ENCODE data around the gene EHF. TPM values are rescaled to one million over a fixed set of nuclear protein-coding genes. Genes with fewer than 3 reads are reported as not detected.

EHF gene
- total RNA-seq, 4 donors from 2014 or later = 0.33 to 0.94 (median 0.44) TPM; not detected in 1

- no peak for TF ChIP-seq CTCF (IDR thresholded peaks at IDR 0.05; ENCODE audit: low read depth)
Observed at GRCh38 chr11:34626393-34626792, 5.5 kb downstream of the EHF start.

- no peak for TF ChIP-seq CTCF (IDR thresholded peaks at IDR 0.05; ENCODE audit: low read depth)
Observed at GRCh38 chr11:34627197-34627596, 6.3 kb downstream of the EHF start.

GRCh38 chr11:34629711-34630110 lies 8.8 kb downstream of the EHF start:
- no peak for TF ChIP-seq CTCF (IDR thresholded peaks at IDR 0.05; ENCODE audit: low read depth)

GRCh38 chr11:34630544-34630943 lies 9.7 kb downstream of the EHF start:
- TF ChIP-seq CTCF (IDR thresholded peaks at IDR 0.05; ENCODE audit: low read depth) = no peak

- TF ChIP-seq CTCF (IDR thresholded peaks at IDR 0.05; ENCODE audit: low read depth) = no peak
Observed at GRCh38 chr11:34631297-34631696, 10.4 kb downstream of the EHF start.

GRCh38 chr11:34631737-34632104 lies 10.8 kb downstream of the EHF start:
- TF ChIP-seq CTCF (IDR thresholded peaks at IDR 0.05; ENCODE audit: low read depth) = no peak

- TF ChIP-seq CTCF (IDR thresholded peaks at IDR 0.05; ENCODE audit: low read depth) = no peak
Observed at GRCh38 chr11:34632105-34632791, 11.4 kb downstream of the EHF start.

All from subcutaneous adipose tissue (tissue), 4 donors.